Activated CD4-positive, alpha-beta T cell treated with anti-CD3 and anti-CD28 coated beads, Interleukin-2, amount 50 U/mL, for 16 hours (primary cell): ENCODE data around the gene IRX1.
A peak's percentile ranks its signal among the peaks of the same experiment; 100 is the strongest.

Experiments
- DNase-seq: peaks from one replicate; pipeline ENCODE4 v3.0.0-alpha.2; 2020

IRX1 gene

DNA sequence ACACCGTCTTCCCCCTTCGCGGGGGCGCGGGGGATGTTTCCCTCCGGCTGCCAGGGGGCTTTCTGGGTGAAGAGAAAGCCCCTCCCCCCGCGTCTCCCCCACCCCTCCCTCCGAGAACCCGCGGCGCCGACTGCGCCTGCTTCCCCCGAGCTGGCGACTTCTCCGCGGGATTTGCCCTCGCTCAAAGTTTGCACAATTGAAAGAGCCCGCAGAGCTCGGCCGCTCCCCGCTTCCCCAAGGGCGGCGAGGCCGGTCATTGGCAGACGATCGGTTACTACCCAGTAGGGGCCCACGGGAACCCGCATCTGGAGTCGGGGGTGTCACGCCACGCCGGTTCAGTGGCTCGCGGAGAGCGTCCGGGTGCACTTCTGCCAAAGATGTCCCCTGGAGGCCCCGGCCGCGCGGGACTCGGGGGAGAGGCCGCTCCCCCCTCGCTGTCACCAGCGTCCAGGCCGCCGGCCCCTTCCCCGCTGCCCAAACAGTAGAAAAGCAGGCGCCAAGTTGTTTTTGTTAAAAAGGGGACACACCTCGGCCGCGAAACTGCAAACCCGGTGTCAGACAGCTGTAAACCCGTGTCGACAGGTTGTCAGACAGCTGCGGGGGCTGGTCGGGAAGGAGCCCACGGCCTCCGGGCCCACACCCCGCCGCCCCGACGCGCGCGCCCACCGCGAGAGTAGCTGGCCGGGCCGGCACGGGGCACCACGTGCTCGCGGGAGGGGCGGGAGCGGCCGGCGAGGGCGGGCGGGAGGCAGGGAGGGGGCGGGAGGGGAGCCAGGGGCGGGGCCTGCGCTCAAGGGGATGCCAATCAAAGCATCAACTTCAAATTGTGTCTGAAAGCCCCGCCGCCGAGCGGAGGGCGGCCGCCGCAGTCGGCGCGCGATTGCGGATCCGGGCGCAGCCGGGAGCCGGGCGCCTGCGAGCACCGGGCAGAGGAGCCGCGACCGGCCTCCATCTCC is at the start of gene IRX1:
TSS of gene IRX1 (plus strand) at position 827 of the 956 bp plus-strand sequence. CDS start 274 bp downstream, outside the sequence.
- no peak for DNase-seq

DNA sequence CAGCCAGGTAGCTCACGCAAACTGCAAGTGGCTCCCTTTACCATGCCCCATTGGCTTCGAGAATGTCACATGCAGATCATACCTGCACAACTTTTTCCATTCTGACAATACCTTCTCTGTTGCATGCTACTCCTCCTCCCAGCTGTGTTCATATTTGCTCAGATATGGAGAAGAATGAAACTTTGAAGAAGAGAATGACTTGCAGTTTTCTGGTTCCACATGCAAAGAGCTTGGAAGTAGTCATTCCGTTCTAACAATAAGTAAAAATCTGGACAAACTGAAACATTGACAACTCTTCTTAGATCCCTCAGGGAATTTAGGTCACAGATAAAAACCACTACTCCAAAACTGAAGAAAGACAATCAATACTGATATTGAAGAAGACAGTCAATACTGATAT is 49.6 kb upstream of the IRX1 start:
- no peak for DNase-seq

DNA sequence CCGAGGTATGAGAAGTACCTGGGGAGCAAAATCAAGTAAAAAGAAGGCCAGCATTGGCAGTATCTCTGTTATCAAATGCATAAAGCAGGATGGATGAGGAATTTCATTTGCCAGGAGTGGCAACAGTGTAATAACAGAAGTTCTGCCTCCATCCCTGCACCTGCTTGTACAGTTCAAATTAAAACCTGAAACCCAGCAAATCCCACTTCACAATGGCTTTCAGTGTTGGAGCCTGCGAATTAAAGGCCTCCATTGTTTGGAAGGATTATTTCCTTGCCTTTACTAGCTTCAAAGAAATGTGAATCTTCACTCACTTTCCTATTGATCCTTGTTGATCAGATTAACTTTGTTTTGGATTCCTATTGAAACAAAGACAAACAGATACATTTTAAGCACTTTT is 31.5 kb upstream of the IRX1 start:
- DNase-seq: no peak

DNA sequence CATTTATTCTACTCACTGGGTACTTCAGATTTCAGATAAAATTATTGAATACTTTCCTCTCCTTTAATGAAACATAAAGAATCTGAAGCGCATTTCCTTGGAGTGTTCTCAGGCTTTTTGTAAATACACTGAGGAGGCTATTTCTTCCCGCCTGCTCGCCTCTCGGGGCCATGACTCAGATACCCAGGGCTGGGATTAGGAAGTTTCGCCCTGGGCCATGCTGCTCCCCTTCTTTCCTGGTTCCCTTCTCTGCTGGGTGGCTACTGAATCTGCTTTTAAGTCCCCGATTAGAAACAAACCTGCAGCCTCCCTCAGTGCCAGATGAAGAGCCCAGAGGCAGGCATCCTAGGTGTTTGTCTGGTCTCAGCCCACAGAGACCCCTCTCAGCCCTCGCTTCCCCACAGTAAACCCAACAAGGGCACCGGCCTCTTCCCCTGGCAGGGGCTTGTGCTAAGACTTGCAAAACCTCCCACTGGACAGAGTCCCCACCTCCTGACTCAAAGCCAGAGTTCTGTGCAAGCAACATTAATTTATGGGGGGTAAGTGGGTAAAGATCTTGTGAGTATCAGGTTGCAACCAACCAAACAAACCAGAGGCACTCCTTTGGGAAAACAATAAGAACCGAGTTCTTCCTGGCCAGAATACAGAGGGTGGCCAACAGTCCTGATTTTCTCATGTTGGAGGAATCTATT is 30.7 kb upstream of the IRX1 start:
- DNase-seq: no peak

DNA sequence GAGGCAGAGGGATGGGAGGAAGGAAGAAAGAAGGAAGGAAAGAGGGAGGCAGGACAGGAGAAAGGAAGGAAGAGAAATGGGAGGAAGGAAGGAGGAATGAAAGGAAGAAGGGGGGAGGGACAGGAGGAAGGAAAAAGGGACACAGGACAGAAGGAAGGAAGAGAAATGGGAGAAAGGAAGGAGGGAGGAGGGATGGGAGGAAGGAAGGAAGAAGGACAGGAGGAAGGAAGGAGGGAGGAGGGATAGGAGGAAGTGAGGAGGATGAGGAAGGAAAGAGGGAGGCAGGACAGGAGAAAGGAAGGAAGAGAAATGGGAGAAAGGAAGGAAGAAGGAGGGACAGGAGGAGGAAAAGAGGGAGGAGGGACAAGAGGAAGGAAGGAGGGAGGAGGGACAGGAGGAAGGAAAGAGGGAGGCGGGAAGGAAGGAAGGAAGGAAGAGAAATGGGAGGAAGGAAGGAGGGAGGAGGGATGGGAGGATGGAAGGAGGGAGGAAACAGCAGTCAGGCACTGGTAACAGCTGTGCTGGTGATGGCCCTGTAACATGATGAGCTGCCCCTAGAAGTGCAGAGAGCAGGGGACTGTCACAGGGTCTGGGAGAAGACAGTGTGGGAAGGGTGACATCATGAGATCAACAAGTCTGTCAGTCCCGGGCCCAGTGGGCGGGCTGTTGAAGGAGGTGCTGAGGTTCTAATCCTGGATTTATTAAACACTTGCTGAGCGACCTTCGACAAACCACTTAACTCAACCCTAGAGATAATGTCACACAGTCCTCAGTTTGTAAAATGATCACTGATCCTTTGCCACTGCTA is 10.7 kb upstream of the IRX1 start:
- no peak for DNase-seq

DNA sequence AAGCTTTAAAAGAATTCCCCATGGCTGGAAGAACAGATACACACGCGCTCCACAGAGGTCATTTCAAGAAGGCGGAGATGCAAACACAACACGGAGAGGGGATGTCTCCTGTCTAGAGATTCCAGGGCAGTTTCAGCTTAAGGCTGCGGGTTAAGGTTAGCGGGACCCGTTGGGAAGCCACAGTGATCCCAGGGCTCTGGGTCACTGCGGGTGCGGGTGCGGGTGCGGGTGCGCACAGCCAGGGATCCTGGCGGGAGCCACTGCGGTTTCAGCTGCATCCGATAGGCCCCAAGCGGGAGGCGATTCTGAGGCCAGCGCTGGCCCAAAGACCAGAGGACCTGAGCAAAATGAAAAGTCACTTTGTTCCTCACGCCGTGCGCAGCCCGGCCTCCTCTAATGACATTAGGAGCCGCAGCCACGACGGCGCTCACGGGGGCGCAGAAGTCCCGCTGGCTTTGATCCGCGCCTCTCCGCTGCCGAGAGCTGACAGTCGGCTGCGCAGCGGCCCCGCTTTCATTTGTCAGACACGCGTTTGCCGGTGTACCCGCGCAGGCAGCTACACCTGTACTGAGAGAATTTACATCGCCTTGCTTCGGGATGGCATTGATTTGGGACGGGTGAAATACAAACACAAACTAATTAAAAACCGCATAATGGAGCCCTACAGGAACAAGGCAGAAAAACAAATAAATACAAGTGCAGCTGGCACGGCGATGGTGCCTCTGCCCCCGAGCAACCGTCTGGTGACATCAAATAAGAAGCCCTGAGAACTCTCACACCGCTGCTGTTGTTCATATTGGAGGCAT is 5.3 kb upstream of the IRX1 start:
- DNase-seq: no peak

DNA sequence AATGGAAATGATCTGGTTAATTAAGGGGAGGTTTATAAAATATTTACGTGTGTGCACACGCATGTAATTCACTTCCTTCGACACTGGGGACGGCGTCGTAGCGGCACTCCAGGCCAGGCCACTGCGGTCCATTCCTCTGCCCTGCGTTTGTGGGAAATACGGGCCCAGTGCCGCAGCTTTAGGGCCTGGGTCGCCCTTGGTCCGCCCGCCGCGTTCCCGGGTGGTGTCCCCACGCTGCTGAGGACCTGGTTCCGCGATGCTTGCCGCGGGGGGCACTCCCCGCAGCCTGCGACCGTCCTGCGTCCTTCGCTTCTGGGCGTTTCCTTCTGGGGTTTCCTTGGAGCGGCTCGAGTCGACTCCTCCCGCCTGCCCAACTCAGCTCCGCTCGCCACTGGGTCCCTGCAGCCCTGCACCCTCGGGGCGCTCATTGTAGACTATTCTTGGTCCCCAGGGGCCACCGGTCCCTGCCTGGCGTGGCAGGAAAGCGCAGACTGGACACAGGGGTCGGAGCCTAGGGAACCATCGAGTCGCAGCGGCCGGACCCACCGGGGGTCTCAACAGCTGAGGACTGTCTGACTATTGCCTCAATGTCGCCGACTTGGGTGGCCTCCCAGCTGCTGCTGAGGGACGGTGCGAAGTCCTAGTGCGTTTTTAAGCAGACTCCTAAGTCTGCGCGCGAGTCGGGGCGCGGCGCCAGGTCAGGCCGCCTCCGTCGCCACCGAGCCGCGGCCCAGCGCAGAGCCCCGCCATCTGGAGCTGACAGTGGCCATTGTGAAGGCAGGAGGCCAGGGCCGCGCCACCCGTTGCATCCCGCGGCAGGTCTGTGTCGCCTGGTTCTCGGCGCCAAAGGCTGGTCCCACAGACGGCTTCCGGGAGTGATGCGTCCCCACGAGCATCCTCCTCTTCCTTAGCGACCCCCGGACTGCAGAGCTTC is 4.4 kb upstream of the IRX1 start:
- no peak for DNase-seq

DNA sequence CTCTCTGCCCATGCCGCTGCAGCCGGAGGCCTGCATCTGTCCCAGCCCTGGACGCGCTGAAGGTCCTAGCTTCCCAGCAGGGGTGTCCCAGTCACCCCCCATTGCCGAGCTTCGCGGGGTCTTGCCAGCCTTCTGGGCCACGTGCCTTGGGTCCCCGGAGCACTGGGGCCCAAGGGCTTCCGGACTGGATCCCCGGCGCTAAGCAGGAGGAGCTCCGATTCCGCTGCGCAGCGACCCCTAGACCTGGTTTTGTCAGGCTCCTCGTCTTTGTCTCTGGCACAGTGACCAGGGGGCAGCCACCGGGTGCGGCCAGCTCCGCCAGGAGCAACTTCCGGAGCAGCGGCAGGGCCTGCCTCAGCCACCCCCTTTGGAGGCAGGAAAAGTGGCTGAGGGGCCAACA is 3.3 kb upstream of the IRX1 start:
- no peak for DNase-seq

DNA sequence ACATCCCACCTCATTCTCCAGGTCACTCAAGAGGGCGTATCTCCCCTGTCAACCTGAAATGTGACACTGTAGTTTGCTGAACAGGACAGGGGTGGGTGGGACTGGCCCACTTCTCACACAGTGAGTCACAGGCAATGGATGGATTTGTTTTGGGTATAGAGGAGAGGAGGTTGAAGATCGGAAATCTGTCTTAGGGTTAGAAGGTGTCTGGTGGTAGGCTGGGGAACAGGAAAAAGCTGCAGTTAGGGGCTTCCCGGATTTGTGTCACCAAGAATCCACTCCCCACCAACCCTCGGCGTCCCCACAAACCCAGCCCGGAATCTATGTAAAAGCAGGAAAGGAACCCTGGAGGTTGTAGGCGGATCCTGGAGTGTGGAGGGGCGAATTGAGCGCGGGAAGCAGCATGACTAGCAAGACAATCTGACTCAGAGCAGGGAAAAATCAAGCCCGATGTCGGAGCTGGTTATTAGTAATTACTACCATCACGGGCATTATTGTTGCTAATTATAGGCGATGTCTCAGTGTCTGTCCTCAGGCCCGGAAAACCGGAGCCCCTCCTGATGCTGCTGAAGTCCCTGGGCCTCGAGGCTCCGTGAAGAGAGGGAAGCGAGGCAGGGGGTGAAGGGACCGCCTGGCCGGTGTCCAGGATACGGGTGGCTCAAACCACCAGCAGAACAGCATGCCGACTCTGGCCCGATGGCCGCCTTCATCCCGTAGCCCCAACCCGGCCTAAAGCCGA is 1.7 kb upstream of the IRX1 start:
- DNase-seq: no peak

DNA sequence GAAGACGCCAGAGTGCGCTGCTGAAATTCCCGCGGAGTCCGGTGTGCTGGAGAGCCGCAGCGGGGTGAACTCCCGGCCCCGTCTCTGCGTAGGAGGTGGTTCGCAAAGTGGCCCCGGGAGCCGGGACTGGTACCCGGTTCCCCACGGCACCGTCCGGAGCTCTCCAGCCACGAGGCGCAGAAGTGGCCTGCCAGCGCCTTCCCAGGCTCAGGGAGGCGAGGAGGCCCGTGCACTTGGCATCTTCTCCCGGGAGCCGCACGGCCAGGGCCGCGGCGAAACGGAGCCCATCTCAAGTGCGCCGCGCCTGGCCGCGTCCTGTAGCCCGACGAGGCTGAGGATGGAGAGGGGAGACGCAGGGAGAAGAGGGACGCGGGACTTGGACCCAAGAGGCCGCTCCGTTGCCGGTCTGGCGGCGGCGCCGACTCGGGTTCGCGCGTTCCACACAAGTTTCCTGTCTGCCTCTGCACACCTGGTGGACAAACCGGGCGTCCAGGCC is 1.1 kb upstream of the IRX1 start:
- no peak for DNase-seq

DNA sequence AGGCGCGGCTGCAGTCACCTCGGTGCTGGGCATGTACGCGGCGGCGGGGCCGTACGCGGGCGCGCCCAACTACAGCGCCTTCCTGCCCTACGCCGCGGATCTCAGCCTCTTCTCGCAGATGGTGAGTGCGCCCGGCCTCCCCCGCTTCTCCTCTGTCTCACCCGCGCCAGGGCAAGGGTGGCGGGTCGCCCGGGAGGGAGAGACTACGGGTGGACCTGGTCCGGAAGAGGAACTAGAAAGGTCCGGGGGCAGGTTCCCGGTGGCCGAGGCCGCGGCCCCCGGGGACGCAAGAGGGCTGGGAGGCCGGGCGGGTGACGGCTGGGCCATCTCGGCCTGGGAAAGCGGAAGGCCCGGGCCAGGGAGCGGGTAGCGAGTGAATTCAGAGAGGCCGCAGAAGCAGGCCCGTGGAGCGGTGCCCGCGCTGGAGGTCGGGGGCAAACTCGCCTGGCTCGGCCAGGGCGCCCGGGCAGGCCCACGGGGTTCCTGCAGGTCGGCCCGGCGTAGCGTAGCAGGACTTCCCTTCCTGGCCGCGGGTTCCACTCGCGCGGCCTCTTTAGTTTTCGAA is 711 bp downstream of the IRX1 start:
- DNase-seq: no peak

DNA sequence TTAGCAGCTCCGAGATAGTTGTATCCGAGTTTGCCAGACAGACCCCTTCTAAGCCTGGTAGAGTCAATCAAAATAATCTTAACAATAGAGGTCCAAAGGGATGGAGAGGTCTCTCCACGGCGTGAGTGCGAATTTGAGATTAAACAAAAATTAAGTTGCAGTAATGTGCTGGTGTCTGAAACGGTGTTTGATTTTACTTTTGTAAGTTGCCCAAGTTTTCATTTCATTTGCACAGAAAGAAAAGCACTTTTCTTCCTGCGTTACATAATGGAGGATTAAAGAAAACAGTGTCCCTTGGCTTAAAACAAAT is 1.2 kb downstream of the IRX1 start:
- no peak for DNase-seq

DNA sequence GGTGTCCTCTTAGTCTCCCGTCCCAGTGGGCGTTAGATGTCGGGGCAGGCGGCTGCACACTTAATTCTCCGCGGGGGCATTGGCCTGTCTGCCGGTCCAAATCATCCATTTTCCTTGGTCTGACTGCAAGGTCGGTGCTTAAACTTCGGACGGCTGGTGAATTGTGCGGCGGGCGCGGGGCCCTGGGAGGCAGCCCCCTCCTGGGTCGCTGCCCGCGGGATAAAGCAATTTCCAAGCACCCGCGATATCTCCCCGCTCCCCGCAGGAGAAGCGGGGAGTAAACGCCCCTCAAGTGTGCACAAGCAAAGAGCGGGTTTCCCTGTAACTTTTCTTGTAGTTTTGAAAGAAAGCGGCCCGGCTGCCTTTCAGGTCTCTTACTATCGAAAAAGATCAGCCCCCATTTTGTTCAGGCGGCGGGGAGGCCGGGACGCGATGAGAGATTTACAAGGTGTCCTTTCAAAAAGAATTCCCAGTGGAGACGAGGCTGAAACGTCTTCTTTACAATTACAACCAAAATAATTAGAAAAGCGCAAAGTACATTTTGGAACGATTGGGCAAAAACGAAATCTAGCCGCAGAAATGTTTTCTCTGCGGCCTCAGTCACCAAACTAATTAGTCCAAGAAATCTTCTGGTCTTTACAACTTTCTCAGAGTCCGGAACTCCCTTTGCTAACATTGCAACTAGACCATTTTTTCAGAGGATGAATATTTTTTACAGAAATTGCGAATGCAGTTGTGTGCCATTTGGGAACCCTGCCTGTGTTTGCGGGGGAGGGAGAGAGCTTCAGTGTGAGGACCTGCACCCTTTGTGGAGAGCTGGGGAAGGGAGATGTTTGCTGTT is 1.8 kb downstream of the IRX1 start:
- no peak for DNase-seq

DNA sequence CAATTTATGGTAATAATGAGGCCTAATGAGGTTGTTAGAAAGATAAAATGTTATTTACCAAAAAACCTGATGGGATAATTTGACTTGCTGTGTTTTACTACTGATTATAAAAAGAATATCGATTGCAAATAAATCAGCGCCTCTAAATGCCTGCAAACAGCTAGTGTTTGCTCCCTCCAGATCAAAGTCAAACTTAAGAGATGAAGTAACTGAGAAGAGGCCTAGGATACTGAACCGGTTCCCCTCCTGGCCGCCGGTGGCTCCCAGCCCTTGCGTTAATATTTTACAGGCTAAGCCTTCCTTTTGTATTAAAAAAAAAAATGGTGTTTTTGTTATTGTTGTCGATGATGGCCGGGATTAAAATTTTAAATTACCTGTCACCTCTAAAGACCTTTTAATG is 2.6 kb downstream of the IRX1 start:
- no peak for DNase-seq

DNA sequence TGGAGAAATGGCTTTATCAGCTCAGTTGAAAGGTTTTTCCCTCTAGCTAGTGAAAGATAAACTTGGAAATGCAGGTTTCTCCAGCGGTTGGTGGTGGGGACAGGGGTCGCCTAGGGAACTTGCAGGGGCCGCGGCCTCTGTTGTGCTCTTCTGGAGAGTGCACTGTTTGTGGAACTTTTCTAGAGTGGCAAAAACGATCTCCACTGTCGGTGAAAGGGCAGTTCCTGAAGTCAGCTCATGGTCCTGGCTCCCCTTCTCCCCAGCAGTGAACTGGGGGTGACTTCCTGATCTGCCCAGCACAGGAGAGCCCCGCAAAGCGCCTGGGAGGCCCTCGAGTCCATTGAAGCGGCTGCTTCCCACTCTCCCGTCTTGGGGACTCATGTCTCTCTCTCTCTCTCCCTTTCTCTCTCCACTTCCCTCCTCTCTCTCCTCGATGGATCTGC is 3.2 kb downstream of the IRX1 start:
- DNase-seq: no peak

DNA sequence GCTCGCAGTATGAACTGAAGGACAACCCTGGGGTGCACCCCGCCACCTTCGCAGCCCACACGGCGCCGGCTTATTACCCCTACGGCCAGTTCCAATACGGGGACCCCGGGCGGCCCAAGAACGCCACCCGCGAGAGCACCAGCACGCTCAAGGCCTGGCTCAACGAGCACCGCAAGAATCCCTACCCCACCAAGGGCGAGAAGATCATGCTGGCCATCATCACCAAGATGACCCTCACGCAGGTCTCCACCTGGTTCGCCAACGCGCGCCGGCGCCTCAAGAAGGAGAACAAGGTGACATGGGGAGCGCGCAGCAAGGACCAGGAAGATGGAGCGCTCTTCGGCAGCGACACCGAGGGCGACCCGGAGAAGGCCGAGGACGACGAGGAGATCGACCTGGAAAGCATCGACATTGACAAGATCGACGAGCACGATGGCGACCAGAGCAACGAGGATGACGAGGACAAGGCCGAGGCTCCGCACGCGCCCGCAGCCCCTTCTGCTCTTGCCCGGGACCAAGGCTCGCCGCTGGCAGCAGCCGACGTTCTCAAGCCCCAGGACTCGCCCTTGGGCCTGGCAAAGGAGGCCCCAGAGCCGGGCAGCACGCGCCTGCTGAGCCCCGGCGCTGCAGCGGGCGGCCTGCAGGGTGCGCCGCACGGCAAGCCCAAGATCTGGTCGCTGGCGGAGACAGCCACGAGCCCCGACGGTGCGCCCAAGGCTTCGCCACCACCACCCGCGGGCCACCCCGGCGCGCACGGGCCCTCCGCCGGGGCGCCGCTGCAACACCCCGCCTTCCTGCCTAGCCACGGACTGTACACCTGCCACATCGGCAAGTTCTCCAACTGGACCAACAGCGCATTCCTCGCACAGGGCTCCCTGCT is 3.8 kb downstream of the IRX1 start:
- peak; percentile 5 for DNase-seq

DNA sequence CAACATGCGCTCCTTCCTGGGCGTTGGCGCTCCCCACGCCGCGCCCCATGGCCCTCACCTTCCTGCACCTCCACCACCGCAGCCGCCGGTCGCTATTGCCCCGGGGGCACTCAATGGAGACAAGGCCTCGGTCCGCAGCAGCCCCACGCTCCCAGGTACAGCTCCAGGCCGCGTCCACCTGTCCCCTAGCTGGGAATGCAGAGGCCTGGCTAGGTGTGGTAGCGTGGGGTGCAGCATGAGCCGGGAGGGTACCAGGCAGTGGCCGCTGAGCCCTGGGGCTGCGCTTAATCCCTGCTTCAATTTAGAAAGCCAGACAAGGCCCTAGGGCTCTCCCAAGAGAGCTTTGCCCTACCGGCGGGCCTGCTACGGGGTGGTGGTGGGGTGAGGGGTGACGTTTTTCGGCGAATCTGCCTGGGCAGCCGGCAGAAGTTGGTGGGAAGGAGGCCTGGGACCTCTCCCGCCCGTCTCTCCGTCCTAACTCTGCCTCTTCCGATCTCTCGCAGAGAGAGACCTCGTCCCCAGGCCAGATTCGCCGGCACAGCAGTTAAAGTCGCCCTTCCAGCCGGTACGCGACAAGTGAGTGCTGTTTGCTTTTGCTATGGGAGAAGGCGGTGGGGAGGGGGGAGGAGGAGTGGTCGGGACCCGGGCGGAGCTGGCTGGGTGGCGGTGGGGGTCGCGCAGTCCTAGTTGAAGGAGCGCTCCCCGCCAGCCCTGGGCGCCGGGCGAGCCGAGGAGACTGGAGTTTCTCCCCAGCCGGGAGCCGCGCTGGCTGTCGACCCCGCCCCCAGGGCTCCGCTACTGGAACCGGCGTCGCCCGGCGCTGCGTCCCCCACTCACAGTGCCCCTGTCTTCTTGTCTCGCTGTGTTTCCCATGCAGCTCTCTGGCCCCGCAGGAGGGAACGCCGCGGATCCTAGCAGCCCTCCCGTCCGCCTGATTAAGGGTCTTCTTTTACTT is 4.8 kb downstream of the IRX1 start:
- no peak for DNase-seq
